GM21825 (cell line): ENCODE results near the gene TMEM187.
A peak's percentile ranks its signal among the peaks of the same experiment; 100 is the strongest.

Experiments
- ATAC-seq: cut with Tn5 transposase; IDR thresholded peaks from one replicate; pipeline ENCODE4 v1.9.1; 2021; ENCODE audit warnings: mild to moderate bottlenecking, moderate library complexity; ENCODE audit not compliant: unreplicated experiment

TMEM187 gene

DNA sequence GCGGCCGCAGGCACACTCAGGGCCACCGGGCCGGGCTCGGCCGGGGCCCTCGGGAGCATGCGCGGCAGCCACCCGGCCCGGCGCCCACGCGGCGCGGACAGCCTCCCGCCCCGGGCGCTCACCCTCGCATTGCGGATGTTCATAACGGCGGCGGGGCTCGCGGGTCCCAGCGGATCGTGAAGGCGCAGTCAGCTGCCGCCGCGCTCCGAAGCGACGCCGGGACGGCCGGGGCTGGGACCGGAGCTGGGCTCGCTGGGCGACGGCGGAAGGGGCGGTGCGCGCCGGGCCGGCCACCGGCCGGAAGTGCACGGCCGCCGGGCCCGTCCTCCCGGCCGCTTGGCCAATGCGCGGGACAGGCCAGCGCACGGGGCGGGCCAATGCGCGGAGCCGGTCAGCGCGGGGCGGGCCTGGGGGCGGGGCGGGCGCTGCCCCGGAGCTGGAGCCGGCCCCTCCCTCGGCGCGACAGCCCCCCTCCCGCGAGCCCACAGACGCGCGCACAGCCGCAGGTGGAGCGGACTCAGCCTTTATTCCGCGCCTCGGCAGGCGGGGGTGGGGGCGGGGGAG lies 37.7 kb upstream of the TMEM187 start, which contains the start of gene NAA10:
TSS of gene NAA10 (minus strand) at position 276 of the 564 bp plus-strand sequence. CDS start at position 143, 133 bp downstream.
- peak; percentile 83 for ATAC-seq

- peak; percentile 8 for ATAC-seq
Measured at GRCh38 chrX:153935326-153935851, 37.2 kb upstream of the TMEM187 start.

- no peak for ATAC-seq
Measured at GRCh38 chrX:153937056-153937455, 35.5 kb upstream of the TMEM187 start.

DNA sequence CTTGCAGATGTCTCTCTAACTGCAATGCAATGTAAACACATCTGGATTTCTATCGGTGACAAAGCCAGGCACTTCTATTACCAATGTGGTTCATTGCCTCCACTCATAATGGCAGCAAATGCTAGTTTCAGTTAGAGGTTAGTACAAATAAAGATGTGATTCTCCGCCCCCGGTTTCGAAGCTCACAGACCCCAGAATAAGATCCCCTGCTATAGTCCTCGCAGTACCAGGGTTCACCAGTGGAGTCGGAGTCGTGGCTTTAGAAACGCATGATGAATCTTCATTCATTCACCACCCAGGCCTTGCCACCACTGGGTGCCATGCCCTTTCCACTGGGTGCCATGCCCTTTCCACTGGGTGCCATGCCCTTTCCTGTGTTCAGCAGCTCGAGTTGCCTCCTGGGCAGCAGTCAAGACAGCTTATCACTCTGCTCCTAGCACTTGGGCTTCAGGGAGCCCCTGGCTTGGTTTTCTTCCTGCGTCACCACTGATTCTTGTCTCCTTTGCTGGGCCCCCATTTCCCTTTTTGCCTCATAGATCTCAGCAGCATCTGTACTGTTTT lies 34.2 kb upstream of the TMEM187 start:
- ATAC-seq, result no peak

DNA sequence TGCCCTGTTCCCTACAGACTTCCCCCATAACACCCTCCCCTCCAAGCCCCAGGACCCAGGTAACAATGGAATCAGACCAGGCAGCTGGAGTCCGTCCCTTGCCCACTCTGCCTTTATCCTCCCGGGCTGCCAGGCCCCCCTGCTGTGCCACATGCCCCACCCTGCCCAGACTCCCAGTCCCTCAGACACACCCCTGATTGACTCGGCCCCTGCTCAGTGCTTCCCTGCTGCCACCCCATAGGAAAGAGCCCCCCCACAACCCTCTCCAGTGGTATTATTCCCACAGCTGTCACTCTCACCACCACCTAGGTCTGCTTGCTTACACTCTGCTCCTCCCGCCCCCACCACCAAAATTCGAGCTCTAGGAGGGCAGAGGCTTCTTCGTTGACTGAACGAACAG lies 33.0 kb upstream of the TMEM187 start:
- ATAC-seq, result no peak

DNA sequence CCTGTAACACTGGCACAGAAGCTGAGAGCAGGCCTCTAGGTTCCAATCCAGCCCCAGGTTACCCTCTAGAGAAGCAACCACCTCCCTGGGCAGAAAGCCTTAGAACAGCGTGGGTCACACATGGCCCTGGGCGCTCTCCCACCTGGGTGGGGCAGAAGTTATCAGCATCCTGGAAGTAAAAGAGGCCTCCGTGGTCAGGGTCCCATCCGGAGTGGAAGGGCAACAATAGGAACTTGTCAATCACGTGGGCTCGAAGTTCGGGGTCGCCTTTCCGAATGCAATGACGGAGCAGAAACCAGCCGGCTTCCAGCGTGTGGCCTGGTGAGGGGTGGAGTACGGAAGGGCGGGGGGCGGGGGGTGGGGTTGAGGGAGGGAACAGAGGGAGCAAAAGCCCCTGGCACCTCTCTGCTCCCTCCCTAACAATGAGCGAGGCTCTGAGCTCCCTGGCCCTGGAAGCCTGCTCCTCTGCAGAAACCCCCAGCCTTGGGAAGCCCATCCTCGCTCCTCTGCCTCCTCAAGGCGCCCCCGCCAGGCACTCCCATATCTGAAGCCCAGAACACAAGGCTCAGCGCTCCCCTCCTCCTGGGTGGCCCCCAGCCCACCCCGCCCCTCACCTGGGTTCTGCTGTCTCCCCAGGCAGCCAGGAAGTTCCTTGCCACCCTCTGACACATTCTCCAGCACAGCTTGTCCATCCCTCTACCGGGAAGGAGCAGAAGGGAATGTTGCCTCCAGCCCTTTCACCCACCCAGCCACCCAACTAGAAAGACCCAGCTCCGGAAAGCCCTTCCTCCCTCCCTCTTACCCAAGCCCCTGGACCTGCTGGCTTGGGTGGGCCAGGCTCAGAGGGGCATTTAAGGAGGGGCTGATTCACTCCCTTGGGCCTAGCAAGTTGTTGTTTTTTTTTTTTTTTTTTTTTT lies 31.0 kb upstream of the TMEM187 start:
- no peak for ATAC-seq

DNA sequence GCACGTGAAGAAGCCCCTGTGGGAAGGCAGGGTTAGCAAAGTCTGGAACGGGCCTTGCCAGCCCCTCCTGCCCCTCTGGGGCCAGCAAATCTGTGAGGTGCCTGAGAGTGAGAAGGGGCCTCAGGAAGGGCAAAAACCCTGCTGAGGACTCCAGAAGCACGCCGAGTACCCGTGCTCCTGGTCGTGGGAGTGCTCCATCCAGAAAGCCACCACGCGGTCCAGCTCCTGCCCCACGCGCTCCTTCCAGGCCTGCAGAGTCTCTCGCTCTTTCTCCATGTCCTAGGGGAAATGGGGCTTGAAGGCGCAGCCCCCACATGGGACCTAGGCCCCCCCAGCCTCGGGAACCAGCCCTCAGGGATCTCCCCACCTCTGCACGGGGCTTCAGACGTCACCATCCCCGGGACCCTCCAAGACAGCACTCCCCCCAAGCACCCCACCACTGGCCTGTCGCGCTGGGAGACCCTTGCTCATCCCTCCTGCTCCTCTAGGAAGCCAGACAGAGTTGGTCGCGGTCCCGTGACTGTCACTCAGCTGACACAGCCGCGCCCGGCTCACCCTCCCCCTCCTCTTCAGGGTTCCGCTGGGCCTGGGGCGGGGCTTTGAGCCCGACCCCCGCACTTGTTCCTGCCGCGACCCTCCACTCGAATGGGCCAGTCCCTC lies 28.3 kb upstream of the TMEM187 start, which contains the start of gene RENBP:
TSS of gene RENBP (minus strand) at position 504 of the 660 bp plus-strand sequence. CDS start at position 471, 33 bp downstream.
- ATAC-seq, result no peak

DNA sequence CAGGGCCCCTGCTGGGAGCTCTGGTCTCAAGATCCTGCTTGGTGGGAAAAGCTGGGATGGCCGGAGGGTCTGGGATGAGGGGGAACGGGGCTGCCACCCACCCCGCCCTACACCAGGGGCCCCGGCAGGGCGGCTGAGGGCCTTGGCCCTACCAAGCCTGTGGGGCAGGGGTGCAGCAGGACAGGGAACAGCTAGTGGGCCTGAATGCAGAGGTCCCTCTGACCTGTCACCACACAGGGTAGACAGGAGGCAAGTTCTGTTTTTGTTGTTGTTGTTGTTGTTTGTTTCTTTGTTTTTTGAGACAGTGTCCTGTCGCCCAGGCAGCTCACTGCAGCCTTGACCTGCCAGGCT lies 27.8 kb upstream of the TMEM187 start:
- ATAC-seq, result no peak

DNA sequence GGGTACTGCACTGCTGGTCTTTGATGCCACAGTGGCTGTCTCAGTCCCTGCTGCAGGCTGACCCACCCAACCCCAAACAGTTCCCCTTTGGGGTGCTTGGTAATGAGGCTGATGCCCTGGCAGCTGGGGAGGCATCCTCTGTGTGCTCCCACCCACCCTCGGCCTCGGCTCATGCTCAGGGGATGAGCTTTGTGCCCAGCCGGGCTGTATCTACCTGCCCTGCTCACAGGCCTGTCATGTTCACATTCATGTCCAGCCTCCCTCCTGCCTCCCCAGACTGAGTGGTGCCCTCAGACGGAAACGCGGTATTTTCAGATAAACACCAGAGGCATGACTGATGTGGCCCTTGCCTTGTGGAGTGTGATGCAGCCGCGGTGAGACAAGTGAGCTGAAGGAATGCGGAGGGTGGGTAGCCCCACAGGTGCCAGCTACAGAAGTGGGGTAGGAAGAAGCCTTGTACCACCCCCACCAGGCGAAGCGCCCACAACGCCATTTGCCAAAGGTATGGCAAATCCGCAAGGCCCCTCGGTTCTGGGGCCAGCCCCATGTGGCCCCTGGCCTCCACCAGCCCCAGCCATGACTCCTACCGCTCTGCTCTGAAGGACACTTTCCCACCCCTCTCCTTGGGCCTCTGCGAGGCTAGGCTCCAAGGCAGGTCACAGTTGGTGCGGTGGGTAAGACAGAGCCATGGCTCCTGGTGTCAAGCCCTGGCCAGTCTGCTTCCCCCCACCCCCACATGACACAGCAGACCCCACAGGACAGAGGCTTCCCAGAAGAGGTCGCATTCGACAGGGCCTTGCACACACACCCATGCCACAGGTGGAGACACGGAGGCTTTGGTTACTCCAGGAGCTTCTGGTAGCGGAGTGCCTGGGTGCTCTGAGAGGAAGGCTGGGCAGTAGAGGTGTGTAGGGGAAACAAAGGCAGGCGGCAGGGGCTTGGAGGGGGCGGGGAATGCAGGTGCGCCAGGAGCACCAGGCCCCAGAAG lies 26.3 kb upstream of the TMEM187 start:
- ATAC-seq, result no peak

DNA sequence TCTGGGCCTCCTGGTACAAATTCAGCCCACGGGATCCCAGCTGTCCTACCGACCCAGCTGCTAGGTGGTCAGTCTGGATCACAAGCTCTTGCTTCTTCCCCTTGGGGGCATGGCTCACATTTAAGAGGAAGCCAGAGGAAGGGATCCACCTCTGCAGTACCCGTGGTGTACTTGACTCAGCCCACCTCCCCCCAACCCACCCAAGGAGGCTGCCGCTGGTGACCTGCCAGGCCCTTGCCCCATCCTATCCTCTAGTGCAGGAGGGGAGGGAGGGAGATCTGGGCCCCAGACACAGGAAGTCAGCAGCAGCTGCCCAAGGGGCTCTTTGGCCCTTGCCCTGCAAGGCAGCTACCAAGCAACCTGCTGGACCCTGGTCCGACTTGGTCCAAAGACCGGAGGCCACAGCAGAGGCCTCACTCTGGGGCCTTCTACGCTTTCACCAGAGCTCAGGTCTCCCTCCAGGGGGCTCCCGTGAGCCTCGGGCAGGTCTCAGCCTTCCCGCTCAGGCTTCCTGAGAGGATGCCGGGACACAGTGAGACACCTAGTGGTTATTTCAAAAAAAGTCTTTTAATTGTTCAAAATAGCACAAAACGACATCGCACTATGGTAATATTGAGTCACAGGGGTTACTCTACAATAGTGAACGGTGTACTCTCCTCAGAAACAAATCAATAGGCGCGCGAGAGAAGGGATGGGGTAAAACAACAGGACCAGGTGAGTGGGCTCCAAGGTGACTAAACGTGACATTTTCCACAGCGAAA lies 25.4 kb upstream of the TMEM187 start:
- ATAC-seq, result peak; percentile 70

DNA sequence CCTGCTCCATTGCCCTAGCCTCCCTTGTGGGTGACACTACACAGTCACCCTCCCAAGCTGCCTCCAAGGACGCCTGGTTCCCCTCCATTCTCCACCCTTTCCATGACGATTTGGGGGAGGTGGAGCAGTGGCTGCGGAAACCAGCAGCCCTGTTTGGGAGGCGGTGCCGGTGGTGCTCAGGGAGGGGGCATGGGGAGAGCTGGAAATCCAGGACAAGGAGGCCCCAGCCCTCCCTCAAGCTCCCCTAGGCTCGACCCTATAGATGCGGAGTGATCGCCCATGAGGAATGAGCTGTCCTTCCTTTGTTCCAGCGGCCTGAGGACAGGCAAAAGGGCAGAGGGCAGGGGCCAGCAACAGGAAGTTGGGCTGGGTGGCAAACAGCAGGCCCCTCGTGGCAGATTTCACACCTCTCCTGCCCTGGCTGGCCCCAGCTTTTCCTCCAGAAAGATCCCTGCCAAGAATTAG lies 24.5 kb upstream of the TMEM187 start:
- no peak for ATAC-seq

DNA sequence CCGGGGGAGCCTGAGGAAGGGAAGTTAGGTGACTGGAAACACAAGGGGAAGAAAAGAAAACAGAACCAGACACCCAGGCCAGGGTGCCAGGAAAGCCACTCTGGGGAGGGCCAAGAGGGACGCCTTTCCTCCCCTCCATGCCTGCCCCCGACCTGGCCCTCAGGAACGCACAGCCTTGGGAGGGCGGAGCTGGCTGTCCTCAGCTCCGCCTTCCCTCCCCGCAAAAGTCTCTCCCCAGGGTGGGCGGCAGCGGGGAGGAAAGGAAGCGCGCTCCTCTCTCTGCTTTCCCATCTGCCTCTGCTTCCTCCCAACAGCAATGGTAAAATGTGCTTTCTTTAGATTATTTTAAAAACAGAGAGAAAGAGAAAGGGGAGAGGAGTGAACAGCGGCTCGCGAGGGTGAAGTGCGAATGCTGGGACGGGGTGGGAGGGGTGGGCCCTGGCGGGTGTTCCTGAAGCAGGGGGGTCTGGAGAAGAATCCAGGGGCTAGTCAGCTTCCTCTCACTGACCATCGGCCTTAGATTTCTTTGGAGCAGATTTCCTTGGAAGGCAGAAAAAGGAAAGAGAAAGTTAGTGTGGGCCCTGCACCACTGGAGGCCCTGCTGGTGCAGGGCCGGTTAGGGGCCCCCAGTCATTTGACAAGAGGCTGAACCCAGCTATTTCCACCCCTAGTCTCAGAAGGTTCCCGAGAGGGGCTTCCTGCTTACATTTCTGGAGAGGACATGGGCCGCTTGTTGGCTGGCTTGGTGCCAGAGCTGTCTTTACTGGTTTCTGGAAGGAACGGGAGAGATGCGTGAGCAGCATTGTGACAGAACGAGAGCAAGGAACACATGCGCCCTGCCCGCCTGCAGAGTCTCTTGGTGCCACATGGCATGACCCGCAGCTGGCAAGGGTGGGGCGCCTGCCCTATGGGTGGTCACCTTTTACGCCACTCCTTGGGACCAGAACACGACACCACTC lies 23.4 kb upstream of the TMEM187 start:
- ATAC-seq, result no peak

GRCh38 chrX:153950127-153950526 lies 22.4 kb upstream of the TMEM187 start:
- no peak for ATAC-seq

- ATAC-seq, result no peak
Measured at GRCh38 chrX:153951683-153952372, 20.7 kb upstream of the TMEM187 start.

DNA sequence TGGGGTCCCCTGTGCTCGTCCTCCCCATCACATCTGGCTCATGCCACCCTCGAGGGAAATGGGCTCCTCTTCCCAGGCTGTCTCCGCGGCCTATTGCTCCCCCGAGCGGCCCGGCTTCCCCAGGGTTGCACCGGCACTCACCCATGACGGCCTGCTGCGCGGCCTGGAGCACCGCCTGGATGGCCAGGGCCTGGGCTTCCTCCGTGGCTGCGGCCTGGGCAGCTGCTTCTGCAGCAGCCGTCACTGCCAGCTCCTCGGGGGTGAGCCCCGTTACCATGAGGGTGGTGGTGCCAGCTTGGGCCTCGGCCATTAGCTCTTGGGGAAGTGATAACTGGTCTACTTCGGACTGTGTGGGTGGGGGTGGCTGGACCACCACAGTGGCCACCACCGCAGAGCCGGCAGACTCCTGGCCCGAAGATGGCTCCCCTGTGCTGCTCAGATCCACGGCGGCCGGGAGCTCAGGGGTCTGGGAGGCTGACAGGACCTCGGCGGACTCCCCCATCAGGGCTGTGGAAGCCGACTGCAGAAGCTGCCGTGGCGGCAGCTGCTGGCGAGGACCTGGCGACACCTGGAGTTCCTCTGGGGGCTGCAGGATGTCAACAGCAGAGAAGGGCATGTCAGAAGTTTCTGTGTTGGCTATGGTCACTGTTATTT lies 20.1 kb upstream of the TMEM187 start:
- no peak for ATAC-seq

- no peak for ATAC-seq
Measured at GRCh38 chrX:153953342-153953830, 19.2 kb upstream of the TMEM187 start.
